ENCODE results near the gene BCL11B. TPM values are rescaled to one million over a fixed set of nuclear protein-coding genes. Genes with fewer than 3 reads are reported as not detected.

BCL11B gene
- total RNA-seq, 1 donor from 2014 or later: 1.3 TPM

DNA sequence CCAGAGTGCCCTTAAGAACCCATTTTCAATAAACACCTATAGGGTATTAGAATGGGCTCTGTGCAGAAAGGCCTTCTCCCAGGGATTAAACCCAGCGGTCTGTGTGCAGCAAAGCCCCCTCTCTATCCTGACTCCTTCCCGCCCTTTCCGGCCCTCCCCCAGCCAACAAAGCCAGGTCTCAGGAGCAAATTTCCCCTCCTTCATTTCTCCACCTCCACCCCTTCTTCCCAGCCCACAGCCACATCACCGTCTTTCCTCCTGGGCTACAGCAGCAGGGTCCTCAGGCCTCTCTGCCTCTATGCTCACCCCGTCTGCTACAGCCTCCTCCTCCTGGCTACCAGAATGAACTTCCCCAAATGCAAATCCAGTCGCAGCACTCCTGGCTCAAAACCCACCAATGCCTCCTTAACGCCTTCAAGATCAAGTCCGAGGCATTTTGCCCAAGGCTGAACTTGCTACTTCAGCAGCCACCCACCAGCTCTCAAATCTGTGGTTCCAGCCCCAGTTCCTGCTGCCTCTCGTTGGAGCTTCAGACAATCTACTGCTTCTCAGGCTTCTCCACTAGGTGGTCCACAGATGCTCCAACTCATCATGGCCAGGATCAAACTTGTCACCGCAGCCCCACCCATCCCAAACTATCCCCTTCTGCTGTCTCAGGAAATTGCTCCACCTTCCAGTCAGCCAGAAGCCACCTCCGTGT lies 134.8 kb downstream of the BCL11B start:
- no peak for DNase-seq (ENCODE audit: low spot score)
- Mint-ChIP-seq H3K27ac (no peak overlapping the region), H3K4me3 (peak overlapping the region; percentile 11), H3K9me3 (peaks cover 5% of the 10 kb centered on the region), H3K36me3 (no peaks in the 10 kb centered on the region), H3K27me3 (ENCODE audit: insufficient read depth, low read depth) (peaks cover 18% of the 10 kb centered on the region), H3K4me1 (peaks cover 34% of the 10 kb centered on the region)
- H3K27ac ChIP-seq: no peak overlapping the region
- peaks cover 3% of the 10 kb centered on the region for H3K4me1 ChIP-seq
- TF ChIP-seq EZH2phosphoT487 (IDR thresholded peaks at IDR 0.05) (no peak), EZH2 (IDR thresholded peaks at IDR 0.05) (no peak)
- TF ChIP-seq, protein P1, sequence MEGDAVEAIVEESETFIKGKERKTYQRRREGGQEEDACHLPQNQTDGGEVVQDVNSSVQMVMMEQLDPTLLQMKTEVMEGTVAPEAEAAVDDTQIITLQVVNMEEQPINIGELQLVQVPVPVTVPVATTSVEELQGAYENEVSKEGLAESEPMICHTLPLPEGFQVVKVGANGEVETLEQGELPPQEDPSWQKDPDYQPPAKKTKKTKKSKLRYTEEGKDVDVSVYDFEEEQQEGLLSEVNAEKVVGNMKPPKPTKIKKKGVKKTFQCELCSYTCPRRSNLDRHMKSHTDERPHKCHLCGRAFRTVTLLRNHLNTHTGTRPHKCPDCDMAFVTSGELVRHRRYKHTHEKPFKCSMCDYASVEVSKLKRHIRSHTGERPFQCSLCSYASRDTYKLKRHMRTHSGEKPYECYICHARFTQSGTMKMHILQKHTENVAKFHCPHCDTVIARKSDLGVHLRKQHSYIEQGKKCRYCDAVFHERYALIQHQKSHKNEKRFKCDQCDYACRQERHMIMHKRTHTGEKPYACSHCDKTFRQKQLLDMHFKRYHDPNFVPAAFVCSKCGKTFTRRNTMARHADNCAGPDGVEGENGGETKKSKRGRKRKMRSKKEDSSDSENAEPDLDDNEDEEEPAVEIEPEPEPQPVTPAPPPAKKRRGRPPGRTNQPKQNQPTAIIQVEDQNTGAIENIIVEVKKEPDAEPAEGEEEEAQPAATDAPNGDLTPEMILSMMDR (IDR thresholded peaks at IDR 0.05): no peak
- no peaks in the 10 kb centered on the region for H3F3A ChIP-seq (ENCODE audit: low read depth)
- no peaks in the 10 kb centered on the region for H3K9me3 ChIP-seq (ENCODE audit: low read depth)
- no peaks in the 10 kb centered on the region for H3K79me2 ChIP-seq (ENCODE audit: low read depth)
- H3K36me3 ChIP-seq: no peaks in the 10 kb centered on the region
- no peaks in the 10 kb centered on the region for H3K27me3 ChIP-seq
- H3K4me2 ChIP-seq: no peak overlapping the region
- no peaks in the 10 kb centered on the region for H4K20me1 ChIP-seq (ENCODE audit: low read depth)
- no peak overlapping the region for H2AFZ ChIP-seq (replicated peaks)
- H3K9ac ChIP-seq: no peak overlapping the region
- no peak overlapping the region for H3K4me3 ChIP-seq

DNA sequence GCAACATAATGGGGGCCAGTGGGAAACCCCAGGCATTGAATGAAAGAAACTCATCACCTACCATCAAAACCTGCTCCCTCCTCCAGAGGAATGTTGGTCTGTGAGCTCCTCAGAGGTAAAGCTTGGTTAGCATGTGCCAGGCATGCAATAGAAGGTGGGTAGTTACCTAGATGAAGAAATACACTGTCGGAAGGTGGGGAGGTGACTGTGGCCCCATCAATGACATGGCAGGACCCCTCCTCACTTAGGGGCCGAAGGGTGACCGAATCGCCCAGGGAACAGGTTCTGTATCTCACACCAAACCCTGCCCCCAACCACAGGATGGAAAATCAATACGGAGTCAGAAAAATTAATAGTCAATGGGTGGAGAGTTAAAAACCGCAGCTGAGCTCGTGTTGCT lies 135.6 kb downstream of the BCL11B start:
- DNase-seq (ENCODE audit: low spot score): no peak
- no peak overlapping the region for H3K4me3 ChIP-seq
- H3K27ac ChIP-seq: no peak overlapping the region
- H3K9ac ChIP-seq: no peak overlapping the region
- H3K4me1 Mint-ChIP-seq: peaks cover 37% of the 10 kb centered on the region
- no peak overlapping the region for H2AFZ ChIP-seq (replicated peaks)
- H3K9me3 Mint-ChIP-seq: peaks cover 5% of the 10 kb centered on the region
- H3K36me3 Mint-ChIP-seq: no peaks in the 10 kb centered on the region
- H3K4me3 Mint-ChIP-seq: no peak overlapping the region
- no peak overlapping the region for H3K27ac Mint-ChIP-seq
- no peaks in the 10 kb centered on the region for H3K27me3 ChIP-seq
- peaks cover 3% of the 10 kb centered on the region for H3K4me1 ChIP-seq
- H3F3A ChIP-seq (ENCODE audit: low read depth): no peaks in the 10 kb centered on the region
- no peaks in the 10 kb centered on the region for H3K9me3 ChIP-seq (ENCODE audit: low read depth)
- H3K4me2 ChIP-seq: no peak overlapping the region
- no peaks in the 10 kb centered on the region for H4K20me1 ChIP-seq (ENCODE audit: low read depth)
- TF ChIP-seq EZH2phosphoT487 (IDR thresholded peaks at IDR 0.05): no peak
- no peak for TF ChIP-seq EZH2 (IDR thresholded peaks at IDR 0.05)
- TF ChIP-seq, protein P1 (IDR thresholded peaks at IDR 0.05): no peak
- no peaks in the 10 kb centered on the region for H3K36me3 ChIP-seq
- no peaks in the 10 kb centered on the region for H3K79me2 ChIP-seq (ENCODE audit: low read depth)
- peaks cover 20% of the 10 kb centered on the region for H3K27me3 Mint-ChIP-seq (ENCODE audit: insufficient read depth, low read depth)

DNA sequence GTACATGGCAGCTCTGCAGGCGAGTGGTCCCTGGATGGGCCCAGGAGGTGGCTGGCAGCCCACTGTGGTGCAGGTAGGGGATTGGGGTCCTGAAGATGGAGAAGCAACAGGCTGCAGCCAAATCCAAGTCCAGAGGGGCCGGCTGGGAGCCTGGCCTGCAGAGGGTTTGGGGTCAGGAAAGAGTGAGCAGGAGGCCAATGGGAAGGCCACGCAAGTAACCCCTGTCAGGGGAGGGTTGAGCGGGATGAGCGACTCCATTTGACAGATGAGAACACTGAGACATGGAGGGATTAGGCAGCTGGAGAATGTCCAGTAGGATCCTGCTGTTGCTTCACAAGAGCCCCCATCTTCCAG lies 136.0 kb downstream of the BCL11B start:
- TF ChIP-seq EZH2phosphoT487 (IDR thresholded peaks at IDR 0.05) (no peak), EZH2 (IDR thresholded peaks at IDR 0.05) (no peak)
- TF ChIP-seq, protein P1 (IDR thresholded peaks at IDR 0.05): no peak
- no peak overlapping the region for H3K9ac ChIP-seq

More for the DNA sequence above, 136.0 kb downstream of the BCL11B start:
- peaks cover 37% of the 10 kb centered on the region for H3K4me1 Mint-ChIP-seq
- no peaks in the 10 kb centered on the region for H4K20me1 ChIP-seq (ENCODE audit: low read depth)
- no peak for DNase-seq (ENCODE audit: low spot score)
- peaks cover 5% of the 10 kb centered on the region for H3K9me3 Mint-ChIP-seq
- no peaks in the 10 kb centered on the region for H3K9me3 ChIP-seq (ENCODE audit: low read depth)
- no peaks in the 10 kb centered on the region for H3K36me3 Mint-ChIP-seq
- H3K79me2 ChIP-seq (ENCODE audit: low read depth): no peaks in the 10 kb centered on the region
- H3K27me3 Mint-ChIP-seq (ENCODE audit: insufficient read depth, low read depth): peaks cover 19% of the 10 kb centered on the region
- no peaks in the 10 kb centered on the region for H3K36me3 ChIP-seq
- H3K4me1 ChIP-seq: peaks cover 3% of the 10 kb centered on the region
- no peak overlapping the region for H2AFZ ChIP-seq (replicated peaks)
- H3K4me2 ChIP-seq: no peak overlapping the region
- H3K27ac ChIP-seq: no peak overlapping the region
- no peak overlapping the region for H3K4me3 ChIP-seq
- H3K27me3 ChIP-seq: no peaks in the 10 kb centered on the region
- no peak overlapping the region for H3K27ac Mint-ChIP-seq
- no peak overlapping the region for H3K4me3 Mint-ChIP-seq
- H3F3A ChIP-seq (ENCODE audit: low read depth): no peaks in the 10 kb centered on the region

Measured in neural progenitor cell (in vitro differentiated cells).